Uterus (tissue), 2 donors: ENCODE measurements around the gene PPIAL4G.

Experiments
- CTCF ChIP-seq, 4 experiments: fragments of 200-600 bp in 2 of 4; fragments of 450-650 bp in 2 of 4; sonication (generic) in 2 of 4; IDR thresholded peaks; one replicate each; pipeline ENCODE4 v1.5.1; 2016 to 2019; ENCODE audit warnings: antibody characterized with exemption in 4 of 4, mild to moderate bottlenecking in 2 of 4, moderate library complexity in 1 of 4
- POLR2A ChIP-seq, 2 donors: fragments of 450-650 bp; IDR thresholded peaks; one replicate each; pipeline ENCODE4 v1.6.1; 2016; ENCODE audit warnings: antibody characterized with exemption in 2 of 2, mild to moderate bottlenecking in 1 of 2, moderate library complexity in 1 of 2

DNA sequence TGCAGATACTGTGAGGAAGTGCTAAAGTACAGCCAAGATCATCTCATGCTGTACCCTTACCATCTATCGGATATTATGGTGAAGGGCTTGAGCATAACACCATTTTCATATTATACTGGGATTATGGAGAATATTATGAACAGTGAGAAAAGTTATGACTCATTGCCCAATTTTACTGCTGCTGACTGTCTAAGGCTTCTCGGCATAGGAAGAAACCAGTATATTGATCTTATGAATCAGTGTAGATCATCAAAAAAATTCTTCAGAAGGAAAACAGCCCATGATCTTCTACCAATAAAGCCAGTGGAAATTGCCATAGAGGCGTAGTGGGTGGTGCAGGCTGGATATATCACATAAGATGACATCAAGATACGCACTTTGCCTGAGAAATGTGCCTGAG is 47.7 kb downstream of the PPIAL4G start:
- TF ChIP-seq CTCF (IDR thresholded peaks at IDR 0.05) (no peak), POLR2A (IDR thresholded peaks at IDR 0.05) (no peak)
